Upper lobe of right lung (tissue), 1 donor: ENCODE measurements around the gene PANK3. TPM values are rescaled to one million over a fixed set of nuclear protein-coding genes. Genes with fewer than 3 reads are reported as not detected.
"Not testable (repeated sequence)": the region's sequence is repeated elsewhere in the genome, so short reads cannot be mapped to it uniquely, and the experiment has no call there.

Experiments used
- ATAC-seq: fragments of 200-7000 bp; cut with Tn5 transposase; one replicate; pipeline ENCODE4 v1.9.1; 2020; ENCODE audit warnings: mild to moderate bottlenecking, moderate library complexity
- DNase-seq: peaks from one replicate; pipeline ENCODE4 v3.0.0-alpha.2; 2020
- H3K27ac ChIP-seq: fragments of 200-600 bp; one replicate; pipeline ENCODE4 v1.8.0; 2022
- H3K27me3 ChIP-seq: fragments of 200-600 bp; one replicate; pipeline ENCODE4 v1.8.0; 2022; ENCODE audit warnings: mild to moderate bottlenecking
- H3K36me3 ChIP-seq: fragments of 200-600 bp; one replicate; pipeline ENCODE4 v1.8.0; 2022
- H3K4me1 ChIP-seq: fragments of 200-600 bp; one replicate; pipeline ENCODE4 v1.8.0; 2022
- H3K4me3 ChIP-seq: fragments of 200-600 bp; one replicate; pipeline ENCODE4 v1.8.0; 2022; ENCODE audit warnings: mild to moderate bottlenecking
- H3K9me3 ChIP-seq: fragments of 200-600 bp; one replicate; pipeline ENCODE4 v1.8.0; 2022
- intact Hi-C: fragments of 100-400 bp; cut with DNase I; formaldehyde crosslinking; loops from one replicate; pipeline ENCODE4 v1.11.0; 2022
- total RNA-seq: library from RNA; stranded (reverse); fragmentation: NEBNext Ultra II Directional; extraction: Animal tissue kit (Norgen Biotek cat#: 25700); gene quantifications from one replicate; pipeline ENCODE4 v1.2.1, GENCODE V29; 2021
- TF ChIP-seq, protein P1 (sequence below): fragments of 200-600 bp; IDR thresholded peaks from one replicate; pipeline ENCODE4 v1.8.0; 2022; ENCODE audit warnings: antibody characterized with exemption
- donor health status: DM: no; HTN: yes; CAD: no; lungs with severe emphysema.

The PANK3 gene
- total RNA-seq, 1 donor from 2014 or later: 64.3 TPM

GRCh38 chr5:168549554-168549953, 29.6 kb downstream of the PANK3 start:
- ATAC-seq: no peak
- DNase-seq: no peak
- TF ChIP-seq, protein P1, sequence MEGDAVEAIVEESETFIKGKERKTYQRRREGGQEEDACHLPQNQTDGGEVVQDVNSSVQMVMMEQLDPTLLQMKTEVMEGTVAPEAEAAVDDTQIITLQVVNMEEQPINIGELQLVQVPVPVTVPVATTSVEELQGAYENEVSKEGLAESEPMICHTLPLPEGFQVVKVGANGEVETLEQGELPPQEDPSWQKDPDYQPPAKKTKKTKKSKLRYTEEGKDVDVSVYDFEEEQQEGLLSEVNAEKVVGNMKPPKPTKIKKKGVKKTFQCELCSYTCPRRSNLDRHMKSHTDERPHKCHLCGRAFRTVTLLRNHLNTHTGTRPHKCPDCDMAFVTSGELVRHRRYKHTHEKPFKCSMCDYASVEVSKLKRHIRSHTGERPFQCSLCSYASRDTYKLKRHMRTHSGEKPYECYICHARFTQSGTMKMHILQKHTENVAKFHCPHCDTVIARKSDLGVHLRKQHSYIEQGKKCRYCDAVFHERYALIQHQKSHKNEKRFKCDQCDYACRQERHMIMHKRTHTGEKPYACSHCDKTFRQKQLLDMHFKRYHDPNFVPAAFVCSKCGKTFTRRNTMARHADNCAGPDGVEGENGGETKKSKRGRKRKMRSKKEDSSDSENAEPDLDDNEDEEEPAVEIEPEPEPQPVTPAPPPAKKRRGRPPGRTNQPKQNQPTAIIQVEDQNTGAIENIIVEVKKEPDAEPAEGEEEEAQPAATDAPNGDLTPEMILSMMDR: no peak
- no peaks in the 10 kb centered on the region for H3K27me3 ChIP-seq
- H3K4me3 ChIP-seq: no peak overlapping the region
- no peaks in the 10 kb centered on the region for H3K4me1 ChIP-seq
- H3K36me3 ChIP-seq: peaks cover 25% of the 10 kb centered on the region
- no peaks in the 10 kb centered on the region for H3K9me3 ChIP-seq
- intact Hi-C loops: no loop called here
- no peak overlapping the region for H3K27ac ChIP-seq

DNA sequence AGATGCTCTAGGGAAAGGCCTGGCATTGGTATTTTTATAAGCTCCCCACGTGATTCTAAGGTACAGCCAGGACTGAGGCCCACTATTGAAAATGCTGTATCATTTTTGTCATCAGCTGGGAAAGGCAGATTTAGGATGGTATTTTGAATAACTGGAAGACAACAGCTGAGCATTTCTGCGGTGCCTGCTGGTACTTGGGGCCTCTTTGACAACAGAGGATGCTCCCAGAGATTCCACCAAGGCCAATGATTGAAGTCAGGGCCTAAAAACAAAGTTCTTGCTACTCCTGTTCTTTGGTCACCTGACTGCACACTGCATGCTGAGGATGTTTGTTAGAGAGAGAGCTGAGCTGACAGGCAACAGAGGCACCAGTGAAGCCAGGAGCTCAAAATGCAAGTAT, 42.0 kb downstream of the PANK3 start:
- no peak for ATAC-seq
- Histone ChIP-seq H3K27me3 (peaks cover 12% of the 10 kb centered on the region), H3K4me1 (no peaks in the 10 kb centered on the region), H3K27ac (no peak overlapping the region), H3K4me3 (no peak overlapping the region), H3K36me3 (no peaks in the 10 kb centered on the region), H3K9me3 (no peaks in the 10 kb centered on the region)
- TF ChIP-seq, protein P1: no peak
- intact Hi-C loops: no loop called here
- DNase-seq: no peak

DNA sequence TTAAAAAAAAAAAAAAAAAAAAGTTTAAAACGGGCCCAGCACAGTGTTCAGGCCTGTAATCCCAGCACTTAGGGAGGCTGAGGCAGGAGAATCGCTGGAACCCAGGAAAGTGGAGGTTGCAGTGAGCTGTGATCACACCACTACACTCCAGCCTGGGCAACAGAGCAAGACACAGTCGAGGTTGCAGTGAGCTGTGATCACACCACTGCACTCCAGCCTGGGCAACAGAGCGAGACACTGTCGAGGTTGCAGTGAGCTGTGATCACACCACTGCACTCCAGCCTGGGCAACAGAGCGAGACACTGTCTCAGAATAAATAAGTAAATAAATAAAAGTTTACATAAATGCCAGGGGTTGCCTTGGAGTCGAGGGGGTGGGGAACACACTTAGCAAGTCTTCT, 44.8 kb downstream of the PANK3 start:
- ATAC-seq, H3K27ac ChIP-seq, intact Hi-C loops, H3K4me3 ChIP-seq, DNase-seq, H3K36me3 ChIP-seq, H3K9me3 ChIP-seq, H3K4me1 ChIP-seq: not testable (repeated sequence)
- peaks cover 37% of the 10 kb centered on the region for H3K27me3 ChIP-seq

GRCh38 chr5:168531987-168532864, 46.9 kb downstream of the PANK3 start:
- Histone ChIP-seq H3K4me1 (no peaks in the 10 kb centered on the region), H3K27ac (no peak overlapping the region), H3K4me3 (no peak overlapping the region), H3K27me3 (peaks cover 46% of the 10 kb centered on the region), H3K9me3 (no peaks in the 10 kb centered on the region), H3K36me3 (no peaks in the 10 kb centered on the region)
- intact Hi-C loops: no loop called here
- DNase-seq (no peak), ATAC-seq (no peak)
- TF ChIP-seq, protein P1: no peak

DNA sequence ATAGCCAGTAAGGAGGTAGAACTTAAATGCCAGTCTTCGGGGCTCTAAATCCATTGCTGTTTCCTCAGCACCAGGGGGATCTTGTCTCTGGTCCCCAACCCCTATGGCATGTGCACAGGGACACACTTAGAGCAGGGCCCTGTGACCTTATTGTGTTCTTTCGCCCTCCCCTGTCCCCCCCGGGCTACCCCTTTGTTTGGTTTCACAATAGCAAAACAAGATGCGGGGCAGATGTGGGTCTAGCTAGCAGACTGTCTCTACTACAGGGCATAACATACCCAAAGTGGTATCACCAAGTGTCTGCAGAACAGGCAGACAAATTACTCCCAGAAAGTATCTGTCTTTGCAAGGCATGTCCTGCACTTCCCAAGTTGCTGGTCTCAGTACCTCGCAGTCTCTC, 48.0 kb downstream of the PANK3 start:
- no peaks in the 10 kb centered on the region for H3K9me3 ChIP-seq
- no peaks in the 10 kb centered on the region for H3K36me3 ChIP-seq
- H3K27ac ChIP-seq: no peak overlapping the region
- TF ChIP-seq, protein P1: no peak
- DNase-seq (no peak), ATAC-seq (no peak)
- H3K4me3 ChIP-seq: no peak overlapping the region
- H3K4me1 ChIP-seq: no peaks in the 10 kb centered on the region
- H3K27me3 ChIP-seq: peaks cover 46% of the 10 kb centered on the region
- intact Hi-C loops: no loop called here

DNA sequence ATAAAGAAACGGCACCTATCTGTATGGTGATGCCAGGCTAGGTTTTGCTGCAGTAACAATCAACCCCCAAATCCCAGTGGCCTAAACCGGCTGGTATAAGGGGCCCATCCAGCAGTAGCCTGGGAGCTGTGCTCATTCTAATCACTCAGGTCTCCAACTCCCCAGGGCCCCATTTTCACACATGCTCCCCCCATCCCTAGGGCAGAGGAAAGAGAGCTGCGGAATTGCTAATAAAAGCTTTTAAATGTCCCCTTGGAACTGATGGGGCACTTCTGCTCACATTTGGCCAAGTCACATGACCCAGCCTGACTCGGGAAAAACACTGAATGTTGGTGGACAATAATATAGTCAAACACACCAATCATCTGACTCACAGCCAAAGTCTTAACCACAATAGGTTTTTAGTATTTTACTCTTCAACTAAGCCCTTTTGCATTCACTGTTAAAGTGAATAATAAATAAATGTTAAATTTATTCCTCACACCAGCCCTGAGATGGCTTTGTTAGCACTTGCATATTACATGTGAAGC, 48.5 kb downstream of the PANK3 start:
- peaks cover 46% of the 10 kb centered on the region for H3K27me3 ChIP-seq
- H3K4me3 ChIP-seq: no peak overlapping the region
- DNase-seq (no peak), ATAC-seq (no peak)
- no peak overlapping the region for H3K27ac ChIP-seq
- no peaks in the 10 kb centered on the region for H3K9me3 ChIP-seq
- TF ChIP-seq, protein P1: no peak
- no peaks in the 10 kb centered on the region for H3K36me3 ChIP-seq
- no peaks in the 10 kb centered on the region for H3K4me1 ChIP-seq
- intact Hi-C loops: no loop called here
